GM12864 (cell line): ENCODE results near the gene CSH2.
"Not testable (repeated sequence)": the region's sequence is repeated elsewhere in the genome, so short reads cannot be mapped to it uniquely, and the experiment has no call there.

Experiments used
- DNase-seq: peaks from one replicate; pipeline ENCODE4 v3.0.0-alpha.2; 2011; ENCODE audit warnings: low read depth
- H3K4me3 ChIP-seq: 2 replicates; pipeline ENCODE4 v1.5.1; 2011; ENCODE audit warnings: mild to moderate bottlenecking, low read depth, low read length, control low read depth
- TF ChIP-seq, protein P1 (sequence below): IDR thresholded peaks from 2 replicates; pipeline ENCODE4 v1.5.1; 2011; ENCODE audit warnings: low read depth, mild to moderate bottlenecking, moderate library complexity, low read length, control low read depth, inconsistent platforms; ENCODE audit errors: missing control alignments

The CSH2 gene

DNA sequence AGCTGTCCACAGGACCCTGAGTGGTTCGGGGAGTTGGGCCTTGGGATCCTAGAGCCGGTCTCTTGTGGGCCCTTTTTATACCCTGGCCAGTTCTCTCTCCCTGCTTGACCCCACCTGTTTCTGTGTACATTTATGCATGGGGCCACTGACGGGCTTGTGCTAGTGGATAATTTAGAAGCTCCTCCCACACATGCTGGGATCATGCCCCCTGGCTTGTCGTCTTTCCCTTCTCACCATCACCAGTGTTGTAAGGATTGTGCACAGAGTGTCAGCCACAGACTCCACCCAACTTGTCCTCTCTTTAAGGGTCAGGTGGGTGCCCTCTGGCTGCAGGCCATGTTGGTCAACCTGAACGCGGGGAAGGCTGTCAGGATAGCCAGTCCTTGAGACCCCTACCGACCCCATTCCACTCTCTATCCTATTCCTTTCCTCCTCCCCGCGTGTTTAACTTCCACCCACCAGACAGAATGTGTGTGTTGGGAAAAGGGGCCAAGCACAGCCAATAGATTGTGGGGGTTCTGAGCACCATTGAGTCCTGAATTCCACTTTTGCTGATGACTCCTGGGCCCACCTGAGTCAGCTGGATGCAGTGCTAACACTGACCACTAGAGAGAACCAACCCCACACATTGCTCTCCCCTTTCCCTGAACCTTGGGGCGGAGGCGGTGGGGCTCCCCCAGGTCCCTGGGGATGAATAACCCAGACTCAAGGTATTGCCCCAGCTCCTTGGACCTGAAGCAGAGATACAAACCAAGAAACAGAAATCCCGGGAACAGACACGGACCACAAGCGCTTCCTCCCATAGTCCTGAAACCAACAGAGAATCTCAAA is 23.3 kb upstream of the CSH2 start, which contains the start of gene CSH1:
CSH1 (minus strand) TSS at position 51 of the 831 bp plus-strand sequence. CDS start 63 bp downstream, outside the sequence.
- not testable (repeated sequence) for DNase-seq, H3K4me3 ChIP-seq

GRCh38 chr17:63894821-63895220 is 21.3 kb upstream of the CSH2 start:
- not testable (repeated sequence) for H3K4me3 ChIP-seq, DNase-seq

- DNase-seq: not testable (repeated sequence)
Observed at GRCh38 chr17:63894021-63894420, 20.5 kb upstream of the CSH2 start.

GRCh38 chr17:63892316-63893037 is 19.0 kb upstream of the CSH2 start:
- not testable (repeated sequence) for DNase-seq

More at GRCh38 chr17:63894021-63894420, 20.5 kb upstream of the CSH2 start:
- not testable (repeated sequence) for H3K4me3 ChIP-seq

DNA sequence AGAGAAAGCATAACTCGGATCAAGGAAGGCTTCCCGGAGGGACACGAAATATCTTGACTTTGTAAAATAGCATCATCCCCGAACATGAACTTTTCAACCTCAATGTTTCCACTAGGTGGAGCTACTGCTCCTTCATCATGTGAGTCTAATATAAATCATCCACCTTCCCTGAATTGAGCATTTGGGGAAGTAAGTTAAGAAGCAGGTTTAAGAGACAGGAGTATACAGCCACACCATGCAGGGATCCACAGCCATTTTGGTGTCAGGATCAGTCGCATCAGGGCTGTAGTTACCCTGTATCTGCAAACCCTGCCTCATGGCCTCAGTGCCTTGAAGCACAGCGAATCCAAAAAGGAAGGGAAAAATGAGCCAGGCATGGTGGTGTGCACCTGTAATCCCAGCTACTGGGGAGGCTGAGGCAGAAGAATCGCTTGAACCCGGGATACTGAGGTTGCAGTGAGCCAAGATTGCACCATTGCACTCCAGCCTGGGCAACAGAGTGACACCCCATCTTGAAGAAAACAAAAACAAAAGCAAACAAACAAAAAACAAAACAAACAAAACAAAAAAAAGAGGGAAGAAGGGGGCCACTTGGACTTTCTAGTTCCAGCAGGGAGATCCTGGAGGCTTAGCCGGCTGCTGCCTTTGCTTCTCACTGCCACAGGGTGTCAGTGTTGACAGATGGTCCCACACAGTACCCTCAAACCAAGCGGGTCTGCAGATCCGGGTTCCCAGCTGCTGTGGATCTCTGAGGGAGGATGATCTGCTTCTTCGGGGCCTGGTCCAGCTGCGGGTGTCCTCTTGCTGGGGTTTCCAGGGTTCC is 15.8 kb upstream of the CSH2 start:
- TF ChIP-seq, protein P1, sequence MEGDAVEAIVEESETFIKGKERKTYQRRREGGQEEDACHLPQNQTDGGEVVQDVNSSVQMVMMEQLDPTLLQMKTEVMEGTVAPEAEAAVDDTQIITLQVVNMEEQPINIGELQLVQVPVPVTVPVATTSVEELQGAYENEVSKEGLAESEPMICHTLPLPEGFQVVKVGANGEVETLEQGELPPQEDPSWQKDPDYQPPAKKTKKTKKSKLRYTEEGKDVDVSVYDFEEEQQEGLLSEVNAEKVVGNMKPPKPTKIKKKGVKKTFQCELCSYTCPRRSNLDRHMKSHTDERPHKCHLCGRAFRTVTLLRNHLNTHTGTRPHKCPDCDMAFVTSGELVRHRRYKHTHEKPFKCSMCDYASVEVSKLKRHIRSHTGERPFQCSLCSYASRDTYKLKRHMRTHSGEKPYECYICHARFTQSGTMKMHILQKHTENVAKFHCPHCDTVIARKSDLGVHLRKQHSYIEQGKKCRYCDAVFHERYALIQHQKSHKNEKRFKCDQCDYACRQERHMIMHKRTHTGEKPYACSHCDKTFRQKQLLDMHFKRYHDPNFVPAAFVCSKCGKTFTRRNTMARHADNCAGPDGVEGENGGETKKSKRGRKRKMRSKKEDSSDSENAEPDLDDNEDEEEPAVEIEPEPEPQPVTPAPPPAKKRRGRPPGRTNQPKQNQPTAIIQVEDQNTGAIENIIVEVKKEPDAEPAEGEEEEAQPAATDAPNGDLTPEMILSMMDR: peak; percentile 55
- H3K4me3 ChIP-seq, DNase-seq: not testable (repeated sequence)

More at GRCh38 chr17:63892316-63893037, 19.0 kb upstream of the CSH2 start:
- not testable (repeated sequence) for H3K4me3 ChIP-seq

- not testable (repeated sequence) for DNase-seq, H3K4me3 ChIP-seq
Observed at GRCh38 chr17:63885119-63885518, 11.6 kb upstream of the CSH2 start.

GRCh38 chr17:63882626-63883126 is 9.2 kb upstream of the CSH2 start:
- H3K4me3 ChIP-seq, DNase-seq: not testable (repeated sequence)

DNA sequence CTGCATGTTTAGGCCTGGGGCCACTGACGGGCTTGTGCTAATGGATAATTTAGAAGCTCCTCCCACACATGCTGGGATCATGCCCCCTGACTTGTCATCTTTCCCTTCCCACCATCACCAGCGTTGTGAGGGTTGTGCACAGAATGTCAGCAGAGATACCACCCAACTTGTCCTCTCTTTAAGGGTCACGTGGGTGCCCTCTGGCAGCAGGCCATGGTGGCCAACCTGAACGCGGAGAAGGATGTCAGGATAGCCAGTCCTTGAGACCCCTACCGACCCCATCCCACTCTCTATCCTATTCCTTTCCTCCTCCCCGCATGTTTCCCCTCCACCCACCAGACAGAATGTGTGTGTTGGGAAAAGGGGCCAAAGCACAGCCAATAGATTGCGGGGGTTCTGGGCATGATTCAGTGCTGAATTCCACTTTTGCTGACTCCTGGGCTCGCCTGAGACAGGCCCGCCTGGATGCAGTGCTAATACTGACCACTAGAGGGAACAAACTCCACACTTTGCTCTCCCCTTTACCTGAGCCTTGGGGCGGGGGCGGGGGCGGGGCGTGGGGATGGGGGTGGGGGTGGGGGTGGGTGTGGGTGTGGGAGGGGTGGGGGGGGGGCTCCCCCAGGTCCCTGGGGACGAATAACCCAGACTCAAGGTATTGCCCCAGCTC is 8.6 kb upstream of the CSH2 start, which contains the start of gene GH2:
GH2 (minus strand) TSS at position 10 of the 667 bp plus-strand sequence. CDS start 143 bp downstream, outside the sequence.
- TF ChIP-seq, protein P1: peak; percentile 84
- no peak within 1 kb of the TSS for H3K4me3 ChIP-seq
- DNase-seq: no peak

- H3K4me3 ChIP-seq: not testable (repeated sequence)
Observed at GRCh38 chr17:63881337-63881736, 7.9 kb upstream of the CSH2 start.

DNA sequence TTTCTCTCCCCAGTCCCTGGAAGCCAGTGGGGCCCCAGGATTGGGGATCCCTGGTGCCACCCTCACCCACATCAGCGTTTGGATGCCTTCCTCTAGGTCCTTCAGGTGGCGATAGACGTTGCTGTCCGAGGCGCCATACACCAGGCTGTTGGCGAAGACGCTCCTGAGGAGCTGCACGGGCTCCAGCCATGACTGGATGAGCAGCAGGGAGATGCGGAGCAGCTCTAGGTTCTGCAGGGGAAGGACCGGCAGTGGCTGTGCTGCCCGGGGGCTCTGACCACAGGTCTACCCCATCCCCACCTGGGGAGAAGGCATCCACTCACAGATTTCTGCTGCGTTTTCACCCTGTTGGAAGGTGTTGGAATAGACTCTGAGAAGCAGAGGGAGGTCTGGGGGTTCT is 7.2 kb upstream of the CSH2 start:
- no peak overlapping the region for H3K4me3 ChIP-seq
- DNase-seq: no peak
- TF ChIP-seq, protein P1: no peak

More at GRCh38 chr17:63881337-63881736, 7.9 kb upstream of the CSH2 start:
- not testable (repeated sequence) for DNase-seq

DNA sequence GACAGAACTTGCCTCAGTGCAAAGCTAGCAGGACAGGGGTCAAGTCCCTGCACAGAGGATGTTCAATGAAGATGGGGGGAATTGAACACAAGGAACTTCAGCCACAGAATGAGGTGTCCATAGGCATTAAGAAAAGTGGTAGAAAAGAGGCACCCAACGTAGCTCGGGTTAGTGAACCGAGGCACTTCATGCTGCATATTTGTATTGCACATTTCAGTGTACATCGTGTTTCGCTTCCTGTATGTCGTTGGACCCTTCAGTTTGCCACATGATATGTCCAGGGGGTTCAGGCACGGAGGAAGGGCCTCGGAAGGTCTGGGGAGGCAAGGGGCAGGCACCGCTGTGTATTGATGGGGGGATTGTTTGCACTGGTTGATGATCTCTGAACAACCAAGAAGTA is 4.9 kb upstream of the CSH2 start:
- DNase-seq, H3K4me3 ChIP-seq: not testable (repeated sequence)

DNA sequence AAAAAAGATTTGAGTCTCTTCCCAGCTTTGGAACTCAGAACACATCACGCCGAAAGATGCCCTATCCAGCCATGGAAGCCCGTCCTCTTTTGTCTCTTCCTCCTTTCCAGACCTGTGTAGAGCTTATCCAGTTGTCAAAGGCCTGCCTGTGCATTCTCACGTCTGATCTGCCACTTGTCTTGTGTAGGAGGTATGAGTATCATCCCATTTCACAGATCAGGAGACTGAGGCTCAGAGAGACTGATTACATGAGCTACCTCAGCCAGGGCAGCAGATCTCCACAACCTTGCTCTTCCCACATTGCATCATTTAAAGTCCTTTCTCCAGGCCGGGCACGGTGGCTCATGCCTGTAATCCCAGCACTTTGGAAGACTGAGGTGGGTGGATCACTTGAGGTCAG is 1.2 kb upstream of the CSH2 start:
- DNase-seq, H3K4me3 ChIP-seq: not testable (repeated sequence)
